Sigmoid colon (tissue), 7 donors: ENCODE data around the gene C16orf92. TPM values are rescaled to one million over a fixed set of nuclear protein-coding genes. Genes with fewer than 3 reads are reported as not detected.
"Not testable (repeated sequence)": the region's sequence is repeated elsewhere in the genome, so short reads cannot be mapped to it uniquely, and the experiment has no call there.

Experiments used
- DNase-seq: peaks from one replicate; pipeline ENCODE4 v3.0.0-alpha.2; 2019
- H3K27ac ChIP-seq, 4 donors: fragments of 200-600 bp; sonication (generic); one replicate each; pipeline ENCODE4 v1.5.1; 2016 to 2019; ENCODE audit warnings: mild to moderate bottlenecking in 1 of 4
- H3K27me3 ChIP-seq, 3 donors: fragments of 200-600 bp; sonication (generic); one replicate each; pipeline ENCODE4 v1.5.1; 2019; ENCODE audit warnings: mild to moderate bottlenecking in 1 of 3
- H3K36me3 ChIP-seq, 4 donors: fragments of 200-600 bp; sonication (generic); one replicate each; pipeline ENCODE4 v1.5.1; 2016 to 2019
- H3K4me1 ChIP-seq, 4 donors: fragments of 200-600 bp; sonication (generic); one replicate each; pipeline ENCODE4 v1.5.1; 2017 to 2019
- H3K4me3 ChIP-seq, 4 donors: fragments of 200-600 bp; sonication (generic); one replicate each; pipeline ENCODE4 v1.5.1; 2017 to 2019; ENCODE audit warnings: mild to moderate bottlenecking in 2 of 4, moderate library complexity in 1 of 4
- H3K9me3 ChIP-seq, 4 donors: fragments of 200-600 bp in 3 of 4; sonication (generic) in 3 of 4; one replicate each; pipeline versions ENCODE4 v1.5.1 to v1.6.1; 2013 to 2019
- EP300 ChIP-seq, 4 donors: sonication (generic); formaldehyde crosslinking; IDR thresholded peaks; one replicate each; pipeline ENCODE4 v1.6.1; 2017; ENCODE audit warnings: antibody characterized with exemption in 4 of 4
- POLR2A ChIP-seq, 2 donors: fragments of 450-650 bp; IDR thresholded peaks; one replicate each; pipeline ENCODE4 v1.6.1; 2016; ENCODE audit warnings: antibody characterized with exemption in 2 of 2, mild to moderate bottlenecking in 2 of 2, moderate library complexity in 2 of 2
- POLR2AphosphoS5 ChIP-seq, 4 donors: sonication (generic); formaldehyde crosslinking; IDR thresholded peaks; one replicate each; pipeline ENCODE4 v1.6.1; 2017; ENCODE audit warnings: antibody characterized with exemption in 4 of 4
- WGBS, 2 donors: extraction: QIAGEN DNeasy Blood & Tissue Kit; methylation state at CpG; one replicate each; pipeline ENCODE4 v1.1.7; 2013; 5-methylcytosine and 5-hydroxymethylcytosine counted together
- intact Hi-C: fragments of 100-400 bp; cut with DNase I; formaldehyde crosslinking; loops from one replicate; pipeline ENCODE4 v1.15.1; 2023
- polyA plus RNA-seq, 3 donors: library from polyadenylated mRNA; stranded (reverse); fragments of 200-250 nt; gene quantifications; one replicate each; pipeline ENCODE4 v1.2.3, GENCODE V29; 2013
- total RNA-seq, 4 donors: library from RNA; depleted of rRNA; stranded (reverse); fragments of >200 nt; gene quantifications; one replicate each; pipeline ENCODE4 v1.1.0, GENCODE V29; 2016
- TF ChIP-seq, protein P1 (sequence below), 4 experiments: fragments of 450-650 bp in 3 of 4; fragments of 200-600 bp in 1 of 4; IDR thresholded peaks; one replicate each; pipeline ENCODE4 v1.5.1; 2016 to 2019; ENCODE audit warnings: antibody characterized with exemption in 4 of 4, mild to moderate bottlenecking in 3 of 4, moderate library complexity in 2 of 4
- donor health status: healthy with polysubstance abuse.
- donor health status: Bipolar disorder and iron deficiency.
- donor health status: healthy.

Gene C16orf92
- total and polyA plus RNA-seq, 7 donors: not detected

GRCh38 chr16:30016555-30017276 lies 6.3 kb upstream of the C16orf92 start:
- no peak overlapping the region for H3K27ac ChIP-seq
- peaks cover 0 to 10% (median 10%) of the 10 kb centered on the region in 4 donors for H3K4me1 ChIP-seq
- no peak for DNase-seq
- no peak overlapping the region for H3K4me3 ChIP-seq
- H3K9me3 ChIP-seq: no peaks in the 10 kb centered on the region
- intact Hi-C loops: no loop called here
- H3K27me3 ChIP-seq: peaks cover 5 to 12% (median 11%) of the 10 kb centered on the region in 3 donors
- TF ChIP-seq EP300 (IDR thresholded peaks at IDR 0.05): no peak
- TF ChIP-seq POLR2AphosphoS5 (IDR thresholded peaks at IDR 0.05): no peak
- no peak for TF ChIP-seq POLR2A (IDR thresholded peaks at IDR 0.05)
- TF ChIP-seq, protein P1, sequence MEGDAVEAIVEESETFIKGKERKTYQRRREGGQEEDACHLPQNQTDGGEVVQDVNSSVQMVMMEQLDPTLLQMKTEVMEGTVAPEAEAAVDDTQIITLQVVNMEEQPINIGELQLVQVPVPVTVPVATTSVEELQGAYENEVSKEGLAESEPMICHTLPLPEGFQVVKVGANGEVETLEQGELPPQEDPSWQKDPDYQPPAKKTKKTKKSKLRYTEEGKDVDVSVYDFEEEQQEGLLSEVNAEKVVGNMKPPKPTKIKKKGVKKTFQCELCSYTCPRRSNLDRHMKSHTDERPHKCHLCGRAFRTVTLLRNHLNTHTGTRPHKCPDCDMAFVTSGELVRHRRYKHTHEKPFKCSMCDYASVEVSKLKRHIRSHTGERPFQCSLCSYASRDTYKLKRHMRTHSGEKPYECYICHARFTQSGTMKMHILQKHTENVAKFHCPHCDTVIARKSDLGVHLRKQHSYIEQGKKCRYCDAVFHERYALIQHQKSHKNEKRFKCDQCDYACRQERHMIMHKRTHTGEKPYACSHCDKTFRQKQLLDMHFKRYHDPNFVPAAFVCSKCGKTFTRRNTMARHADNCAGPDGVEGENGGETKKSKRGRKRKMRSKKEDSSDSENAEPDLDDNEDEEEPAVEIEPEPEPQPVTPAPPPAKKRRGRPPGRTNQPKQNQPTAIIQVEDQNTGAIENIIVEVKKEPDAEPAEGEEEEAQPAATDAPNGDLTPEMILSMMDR (IDR thresholded peaks at IDR 0.05): no peak
- 73 to 81% methylated on average over 8 of the region's 8 CpGs for WGBS, 2 donors
- H3K36me3 ChIP-seq: no peaks in the 10 kb centered on the region

- Histone ChIP-seq H3K27ac (no peak overlapping the region), H3K4me3 (no peak overlapping the region), H3K9me3 (no peaks in the 10 kb centered on the region), H3K36me3 (no peaks in the 10 kb centered on the region), H3K4me1 (peaks cover 0 to 12% (median 11%) of the 10 kb centered on the region in 4 donors), H3K27me3 (peaks cover 0 to 6% (median 6%) of the 10 kb centered on the region in 3 donors)
- DNase-seq: no peak
- intact Hi-C loops: no loop called here
- 94 to 98% methylated on average over 2 of the region's 2 CpGs for WGBS, 2 donors
- TF ChIP-seq POLR2AphosphoS5 (IDR thresholded peaks at IDR 0.05) (no peak), EP300 (IDR thresholded peaks at IDR 0.05) (no peak), POLR2A (IDR thresholded peaks at IDR 0.05) (no peak)
- TF ChIP-seq, protein P1 (IDR thresholded peaks at IDR 0.05): no peak
Observed at GRCh38 chr16:30017277-30017656, 5.7 kb upstream of the C16orf92 start.

DNA sequence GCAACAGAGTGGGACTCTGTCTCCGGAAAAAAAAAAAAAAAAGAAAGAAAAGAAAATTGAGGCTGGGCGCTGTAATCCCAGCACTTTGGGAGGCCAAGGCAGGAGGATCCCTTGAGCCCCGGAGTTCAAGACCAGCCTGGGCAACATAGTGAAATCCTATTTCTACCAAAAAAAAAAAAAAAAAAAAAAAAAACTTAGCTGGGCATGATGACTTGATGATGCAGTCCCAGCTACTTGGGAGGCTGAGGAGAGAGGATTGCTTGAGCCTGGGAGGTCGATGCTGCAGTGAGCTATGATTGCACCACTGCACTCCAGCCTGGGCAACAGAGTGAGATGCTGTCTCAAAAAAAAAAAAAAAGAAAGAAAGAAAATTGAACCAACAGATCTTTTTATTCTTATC lies 5.1 kb upstream of the C16orf92 start:
- H3K27ac ChIP-seq, H3K36me3 ChIP-seq, H3K9me3 ChIP-seq, DNase-seq, intact Hi-C loops, H3K4me3 ChIP-seq, H3K27me3 ChIP-seq: not testable (repeated sequence)
- 92 to 94% methylated on average over 4 of the region's 4 CpGs for whole genome bisulfite sequencing, 2 donors
- peaks cover 0 to 12% (median 11%) of the 10 kb centered on the region in 4 donors for H3K4me1 ChIP-seq

DNA sequence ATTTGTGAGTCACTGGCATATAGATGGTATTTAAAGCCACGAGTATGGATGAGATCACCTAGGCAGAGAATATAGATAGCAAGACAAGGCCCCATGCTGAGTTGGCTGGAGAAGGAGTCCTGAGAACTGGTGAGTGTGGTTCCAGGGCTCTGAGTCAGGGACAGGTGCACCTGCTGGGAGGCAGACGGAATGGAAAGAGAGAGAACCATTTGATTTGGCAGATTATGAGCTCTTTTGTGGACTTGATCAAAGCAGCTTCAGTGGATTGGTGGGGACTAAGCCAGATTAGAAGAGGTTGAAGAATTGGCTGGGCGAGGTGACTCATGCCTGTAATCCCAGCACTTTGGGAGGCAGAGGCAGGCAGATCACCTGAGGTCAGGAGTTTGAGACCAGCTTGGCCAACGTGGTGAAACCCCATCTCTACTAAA lies 4.3 kb upstream of the C16orf92 start:
- TF ChIP-seq, protein P1 (IDR thresholded peaks at IDR 0.05): no peak
- TF ChIP-seq POLR2AphosphoS5 (IDR thresholded peaks at IDR 0.05) (no peak), EP300 (IDR thresholded peaks at IDR 0.05) (no peak), POLR2A (IDR thresholded peaks at IDR 0.05) (no peak)
- intact Hi-C loops: no loop called here
- H3K4me3 ChIP-seq: no peak overlapping the region
- no peaks in the 10 kb centered on the region for H3K36me3 ChIP-seq
- 71 to 80% methylated on average over 4 of the region's 4 CpGs for WGBS, 2 donors
- H3K9me3 ChIP-seq: no peaks in the 10 kb centered on the region
- H3K27me3 ChIP-seq: no peaks in the 10 kb centered on the region
- H3K27ac ChIP-seq: no peak overlapping the region
- peaks cover 0 to 12% (median 11%) of the 10 kb centered on the region in 4 donors for H3K4me1 ChIP-seq
- no peak for DNase-seq

- WGBS, 2 donors: 81 to 86% methylated on average over 11 of the region's 11 CpGs
- no peak for TF ChIP-seq POLR2AphosphoS5 (IDR thresholded peaks at IDR 0.05)
- TF ChIP-seq EP300 (IDR thresholded peaks at IDR 0.05): no peak
- TF ChIP-seq, protein P1 (IDR thresholded peaks at IDR 0.05): no peak
- TF ChIP-seq POLR2A (IDR thresholded peaks at IDR 0.05): no peak
- intact Hi-C loops: loop anchor here (5.0 kb wide), 2 partner anchors 166 to 321 kb away; no protein-coding TSS in a partner anchor
- H3K4me1 ChIP-seq: peaks cover 0 to 12% (median 11%) of the 10 kb centered on the region in 4 donors
- no peak for DNase-seq
- H3K27me3 ChIP-seq: peaks cover 2 to 36% (median 20%) of the 10 kb centered on the region in 3 donors
- H3K4me3 ChIP-seq: no peak overlapping the region
- H3K9me3 ChIP-seq: no peaks in the 10 kb centered on the region
- H3K27ac ChIP-seq: no peak overlapping the region
- no peaks in the 10 kb centered on the region for H3K36me3 ChIP-seq
Observed at GRCh38 chr16:30023586-30023985, 588 bp downstream of the C16orf92 start.
